H9 (cell line): ENCODE measurements around the gene PALD1. TPM values are rescaled to one million over a fixed set of nuclear protein-coding genes. Genes with fewer than 3 reads are reported as not detected.

ENCODE experiments used
- DNase-seq: peaks from one replicate; pipeline ENCODE4 v3.0.0-alpha.2; 2017
- H2AFZ ChIP-seq: one replicate; pipeline ENCODE4 v1.6.1; 2013; ENCODE audit warnings: mild to moderate bottlenecking, low read length, control low read depth, moderate library complexity
- H2AK5ac ChIP-seq: 2 replicates; pipeline ENCODE4 v1.6.1; 2013; ENCODE audit warnings: low read length, control low read depth, mixed read lengths; ENCODE audit not compliant: insufficient read length
- H2BK120ac ChIP-seq: one replicate; pipeline ENCODE4 v1.6.1; 2013; ENCODE audit warnings: low read depth, mild to moderate bottlenecking, low read length, control low read depth, inconsistent platforms; ENCODE audit not compliant: poor library complexity, severe bottlenecking
- H2BK12ac ChIP-seq: 2 replicates; pipeline ENCODE4 v1.6.1; 2013; ENCODE audit warnings: low read length, control low read depth, mixed read lengths, low read depth; ENCODE audit not compliant: insufficient read length
- H2BK15ac ChIP-seq: 2 replicates; pipeline ENCODE4 v1.6.1; 2013; ENCODE audit warnings: low read depth, low read length, control low read depth
- H2BK20ac ChIP-seq: one replicate; pipeline ENCODE4 v1.6.1; 2013; ENCODE audit warnings: low read depth, mild to moderate bottlenecking, low read length, control low read depth, inconsistent platforms; ENCODE audit not compliant: poor library complexity, severe bottlenecking
- H2BK5ac ChIP-seq: 2 replicates; pipeline ENCODE4 v1.6.1; 2013; ENCODE audit warnings: low read length, control low read depth, mixed read lengths; ENCODE audit not compliant: insufficient read length
- H3K14ac ChIP-seq: 2 replicates; pipeline ENCODE4 v1.6.1; 2013; ENCODE audit warnings: low read length, control low read depth; ENCODE audit not compliant: insufficient read depth
- H3K18ac ChIP-seq: 2 replicates; pipeline ENCODE4 v1.6.1; 2013; ENCODE audit warnings: low read depth, mild to moderate bottlenecking, mixed read lengths, low read length, control low read depth; ENCODE audit not compliant: insufficient read length
- H3K23ac ChIP-seq: 2 replicates; pipeline ENCODE4 v1.6.1; 2013; ENCODE audit warnings: low read length, control low read depth, mixed read lengths, low read depth; ENCODE audit not compliant: insufficient read length
- H3K23me2 ChIP-seq: 2 replicates; pipeline ENCODE4 v1.6.1; 2013; ENCODE audit warnings: low read depth, mild to moderate bottlenecking, mixed read lengths, low read length, control low read depth; ENCODE audit not compliant: insufficient read length, poor library complexity, severe bottlenecking
- H3K27ac ChIP-seq: 2 replicates; pipeline ENCODE4 v1.5.1; 2013; ENCODE audit warnings: low read length, control low read depth, mixed read lengths, low read depth; ENCODE audit not compliant: insufficient read length
- H3K27me3 ChIP-seq: 2 replicates; pipeline ENCODE4 v1.6.1; 2013; ENCODE audit warnings: low read length, control low read depth, inconsistent platforms; ENCODE audit not compliant: insufficient read depth
- H3K4ac ChIP-seq: 2 replicates; pipeline ENCODE4 v1.6.1; 2013; ENCODE audit warnings: low read depth, mild to moderate bottlenecking, control low read depth, inconsistent platforms, low read length, moderate library complexity
- H3K4me1 ChIP-seq: 2 replicates; pipeline ENCODE4 v1.6.1; 2013; ENCODE audit warnings: low read length, control low read depth, inconsistent platforms; ENCODE audit not compliant: insufficient read depth
- H3K4me2 ChIP-seq: 2 replicates; pipeline ENCODE4 v1.6.1; 2013; ENCODE audit warnings: low read length, control low read depth, mixed read lengths; ENCODE audit not compliant: insufficient read length, insufficient read depth
- H3K56ac ChIP-seq: 2 replicates; pipeline ENCODE4 v1.6.1; 2013; ENCODE audit warnings: low read depth, mild to moderate bottlenecking, mixed read lengths, low read length, control low read depth; ENCODE audit not compliant: insufficient read length
- H3K79me1 ChIP-seq: 2 replicates; pipeline ENCODE4 v1.6.1; 2013; ENCODE audit warnings: low read depth, mild to moderate bottlenecking, moderate library complexity, low read length, control low read depth, inconsistent platforms; ENCODE audit not compliant: insufficient read depth, poor library complexity, severe bottlenecking
- H3K79me2 ChIP-seq: 2 replicates; pipeline ENCODE4 v1.6.1; 2013; ENCODE audit warnings: low read length, control low read depth, inconsistent platforms; ENCODE audit not compliant: insufficient read depth
- H3K9ac ChIP-seq: 2 replicates; pipeline ENCODE4 v1.6.1; 2013; ENCODE audit warnings: low read length, control low read depth, mixed read lengths; ENCODE audit not compliant: insufficient read length; ENCODE audit errors: extremely low read depth
- H3K9me3 ChIP-seq: one replicate; pipeline ENCODE4 v1.6.1; 2013; ENCODE audit warnings: low read depth, low read length, inconsistent platforms; ENCODE audit not compliant: control insufficient read depth
- H3T11ph ChIP-seq: one replicate; pipeline ENCODE4 v1.6.1; 2013; ENCODE audit warnings: mild to moderate bottlenecking, low read length, control low read depth, inconsistent platforms
- H4K20me1 ChIP-seq: one replicate; pipeline ENCODE4 v1.6.1; 2013; ENCODE audit not compliant: control insufficient read depth, insufficient read length, insufficient read depth
- H4K5ac ChIP-seq: 2 replicates; pipeline ENCODE4 v1.6.1; 2013; ENCODE audit warnings: low read depth, mild to moderate bottlenecking, mixed read lengths, low read length, control low read depth; ENCODE audit not compliant: insufficient read length
- H4K8ac ChIP-seq: replicated peaks from 2 replicates; pipeline ENCODE4 v1.6.1; 2013; ENCODE audit warnings: low read length, control low read depth, mixed read lengths, low read depth; ENCODE audit not compliant: insufficient read length
- H4K91ac ChIP-seq: 2 replicates; pipeline ENCODE4 v1.6.1; 2013; ENCODE audit warnings: low read depth, mild to moderate bottlenecking, moderate library complexity, mixed read lengths, low read length, control low read depth; ENCODE audit not compliant: insufficient read length
- H3K27ac Mint-ChIP-seq, 3 experiments: 2 replicates in 2 of 3; 3 replicates in 1 of 3; pipeline ENCODE4 v1.8.0; 2020 to 2021; ENCODE audit warnings: mixed read lengths in 3 of 3, mild to moderate bottlenecking in 1 of 3, moderate library complexity in 1 of 3
- H3K27me3 Mint-ChIP-seq: 2 replicates; pipeline ENCODE4 v1.8.0; 2021; ENCODE audit warnings: low read depth, mild to moderate bottlenecking, moderate library complexity, mixed read lengths
- H3K36me3 Mint-ChIP-seq, 3 experiments: 2 replicates in 2 of 3; 3 replicates in 1 of 3; pipeline ENCODE4 v1.8.0; 2020 to 2021; ENCODE audit warnings: low read depth in 3 of 3, mixed read lengths in 3 of 3; ENCODE audit not compliant: insufficient read depth in 1 of 3
- H3K4me1 Mint-ChIP-seq, 2 experiments: 2 replicates each; pipeline ENCODE4 v1.8.0; 2020; ENCODE audit warnings: mixed read lengths in 2 of 2
- H3K4me3 Mint-ChIP-seq, 2 experiments: 2 replicates in 1 of 2; 3 replicates in 1 of 2; pipeline ENCODE4 v1.8.0; 2020 to 2021; ENCODE audit warnings: mild to moderate bottlenecking in 2 of 2, mixed read lengths in 2 of 2, moderate library complexity in 1 of 2
- H3K9me3 Mint-ChIP-seq, 2 experiments: 2 replicates in 1 of 2; 3 replicates in 1 of 2; pipeline ENCODE4 v1.8.0; 2020; ENCODE audit warnings: mild to moderate bottlenecking in 2 of 2, mixed read lengths in 2 of 2, moderate library complexity in 1 of 2
- CTCF ChIP-seq: fragments of 200-600 bp; sonication (generic); conservative IDR thresholded peaks from 3 replicates; pipeline ENCODE4 v1.8.0; 2021; ENCODE audit warnings: antibody characterized with exemption, mild to moderate bottlenecking
- WGBS: extraction: QIAGEN DNeasy Blood & Tissue Kit; methylation state at CpG from one replicate; pipeline ENCODE4 v1.1.7; 2013; ENCODE audit warnings: missing lambda C conversion rate, low lambda C conversion rate, mixed read lengths; ENCODE audit not compliant: insufficient read length; ENCODE audit errors: extremely low coverage; 5-methylcytosine and 5-hydroxymethylcytosine counted together
- total RNA-seq: library from RNA; stranded (reverse); gene quantifications from 2 replicates; pipeline ENCODE4 v1.2.1, GENCODE V29; 2021

PALD1 gene
- total RNA-seq, 1 experiment from 2014 or later = 21.1 TPM

GRCh38 chr10:70497120-70497545 is 18.6 kb downstream of the PALD1 start:
- Histone ChIP-seq H2BK12ac (no peak overlapping the region), H3K27ac (no peak overlapping the region), H3K9me3 (no peaks in the 10 kb centered on the region), H3K4ac (no peak overlapping the region), H3K27me3 (no peaks in the 10 kb centered on the region), H4K91ac (no peak overlapping the region), H3K9ac (no peak overlapping the region), H3K4me2 (no peak overlapping the region), H3K23ac (no peak overlapping the region), H3K79me1 (no peaks in the 10 kb centered on the region), H3K23me2 (no peaks in the 10 kb centered on the region), H3K79me2 (peaks cover 10% of the 10 kb centered on the region; the same call in 1 of the 2 replicates), H4K20me1 (peaks cover 3% of the 10 kb centered on the region), H2BK5ac (no peak overlapping the region), H4K8ac (no peak overlapping the region), H3K4me1 (peaks cover 11% of the 10 kb centered on the region), H3K56ac (no peak overlapping the region), H3K18ac (peak overlapping the region; percentile 30), H2BK15ac (no peak overlapping the region), H2BK120ac (no peak overlapping the region), H4K5ac (no peak overlapping the region), H3K14ac (peak overlapping the region; percentile 18; the same call in 1 of the 2 replicates), H2AFZ (no peak overlapping the region), H3T11ph (no peak overlapping the region), H2AK5ac (no peak overlapping the region), H2BK20ac (no peak overlapping the region)
- no peak for DNase-seq
- Mint-ChIP-seq H3K36me3 (no peaks in the 10 kb centered on the region; a peak in 1 of 7 replicates), H3K9me3 (no peaks in the 10 kb centered on the region), H3K4me1 (peaks cover 31 to 44% of the 10 kb centered on the region in 2 experiments), H3K27ac (peak overlapping the region in 1 of 3 experiments; percentile 84; a peak in 3 of 7 replicates), H3K4me3 (no peak overlapping the region), H3K27me3 (no peaks in the 10 kb centered on the region)
- no peak for TF ChIP-seq CTCF
- WGBS = no CpG with 5 or more reads among the region's 13 CpGs
